Activated CD4-positive, alpha-beta T cell treated with anti-CD3 and anti-CD28 coated beads for 4 hours (primary cell): ENCODE data around the gene LRRN2.

Experiments
- DNase-seq, 2 donors: peaks; one replicate each; pipeline ENCODE4 v3.0.0-alpha.2; 2020

LRRN2 gene

DNA sequence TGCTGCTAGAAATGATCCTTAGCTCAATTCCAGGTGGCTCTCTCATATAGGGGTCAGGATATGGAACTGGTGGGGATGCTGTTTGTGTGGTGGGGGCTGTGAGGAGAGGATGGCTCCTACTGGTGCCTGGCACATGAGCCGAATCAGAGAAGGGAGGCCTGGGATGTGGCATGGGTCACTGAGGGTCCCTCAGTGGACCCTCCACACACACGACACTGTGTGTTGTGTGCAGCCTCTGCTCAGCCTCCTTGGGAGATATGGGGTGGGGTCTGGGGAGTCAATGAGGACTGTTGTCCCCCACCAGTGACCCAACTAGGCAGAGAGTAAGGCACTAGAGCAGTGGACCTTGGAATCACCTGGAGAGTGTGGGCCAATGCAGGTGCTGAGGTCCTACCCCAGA is 3.2 kb upstream of the LRRN2 start:
- no peak for DNase-seq

DNA sequence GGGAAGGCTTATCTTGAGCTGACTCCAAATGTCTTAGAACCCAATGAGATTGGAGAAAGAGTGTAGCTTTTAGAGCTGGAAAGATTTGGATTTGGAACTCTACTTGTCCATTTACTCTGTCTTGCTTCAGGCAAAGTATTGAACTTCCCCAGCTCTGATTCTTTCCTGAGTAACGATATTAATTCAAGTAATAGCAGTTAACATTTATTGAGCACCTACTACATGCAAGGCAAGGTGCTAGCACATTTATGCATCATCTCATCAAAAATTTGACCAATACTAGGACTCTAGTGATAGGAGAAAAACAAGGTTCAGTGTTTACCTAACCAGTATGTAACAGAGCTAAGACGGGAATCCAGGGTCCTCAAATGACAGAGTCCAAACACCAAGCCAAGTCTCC is 2.5 kb upstream of the LRRN2 start:
- no peak for DNase-seq

DNA sequence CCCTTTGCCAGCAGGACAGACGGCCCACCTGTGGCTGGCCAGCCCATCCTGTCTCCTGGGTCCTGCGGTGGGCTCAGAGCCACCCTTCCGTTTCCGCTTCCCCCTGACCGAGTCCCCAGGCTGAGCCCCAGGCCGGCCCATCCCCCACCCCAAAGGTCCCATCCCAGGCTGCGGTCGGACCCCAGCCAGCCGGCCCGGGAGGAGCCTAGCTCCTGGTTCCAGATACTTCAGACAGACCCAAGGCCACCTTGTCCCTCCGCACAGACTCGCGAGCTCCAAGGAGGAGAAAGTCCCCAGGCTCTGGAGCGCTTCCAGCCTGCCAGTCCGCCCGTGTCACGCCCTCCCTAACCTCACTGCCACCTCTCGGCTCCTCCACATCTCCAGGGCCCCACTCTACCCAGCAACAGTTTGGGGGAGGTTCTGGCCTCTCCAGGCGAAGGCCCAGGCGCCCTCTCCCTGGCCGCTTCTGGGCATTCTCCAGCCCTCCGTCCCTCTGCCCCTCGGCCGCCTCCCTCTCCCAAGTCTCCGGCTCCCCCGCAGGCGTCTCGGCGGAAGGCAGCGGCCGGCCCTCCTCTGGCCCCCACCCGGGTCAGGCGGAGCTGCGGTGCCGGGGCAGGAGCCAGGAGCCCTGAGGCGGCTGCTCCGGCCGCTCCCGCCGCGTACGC is 835 bp downstream of the LRRN2 start:
- DNase-seq = no peak

DNA sequence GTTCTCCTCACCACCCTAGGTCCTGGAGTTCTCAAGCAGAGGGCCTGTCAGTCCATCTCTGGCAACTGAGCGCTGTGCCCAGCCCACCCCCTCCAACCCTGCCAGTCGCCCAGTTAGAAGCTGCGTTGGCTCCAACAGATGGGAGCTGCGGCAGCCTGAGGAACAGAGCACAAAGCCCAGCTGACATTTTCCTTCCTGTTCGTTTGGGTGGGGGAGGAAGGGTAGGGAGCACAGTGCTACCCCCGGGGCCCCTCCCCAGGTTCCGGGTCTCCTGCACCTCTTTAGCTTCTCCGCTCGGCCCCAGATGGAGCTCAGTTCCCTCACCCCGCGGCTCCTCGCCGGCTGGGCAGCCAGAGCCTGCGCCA is 1.4 kb downstream of the LRRN2 start:
- DNase-seq = no peak

GRCh38 chr1:204683284-204684205 is 2.0 kb downstream of the LRRN2 start:
- no peak for DNase-seq

DNA sequence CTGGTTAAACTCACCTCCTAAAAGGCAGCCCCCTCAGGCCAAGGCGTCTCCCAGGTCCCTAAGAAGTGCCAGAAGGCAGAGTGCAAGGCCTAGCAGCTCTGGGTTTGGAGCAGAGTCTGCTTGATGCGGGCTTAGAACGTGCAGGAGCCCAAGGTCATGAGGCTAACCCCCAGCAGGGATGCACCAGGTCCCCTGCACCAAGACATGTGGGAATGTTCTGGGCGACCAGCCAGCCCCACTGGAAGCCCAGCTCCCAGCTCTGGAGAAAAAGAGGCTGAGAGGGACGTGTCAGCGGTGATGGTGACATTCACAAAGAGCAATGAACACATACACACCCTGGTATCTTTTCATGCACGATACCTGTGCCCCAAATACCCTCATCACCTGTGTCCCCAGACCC is 5.1 kb downstream of the LRRN2 start:
- DNase-seq = no peak

DNA sequence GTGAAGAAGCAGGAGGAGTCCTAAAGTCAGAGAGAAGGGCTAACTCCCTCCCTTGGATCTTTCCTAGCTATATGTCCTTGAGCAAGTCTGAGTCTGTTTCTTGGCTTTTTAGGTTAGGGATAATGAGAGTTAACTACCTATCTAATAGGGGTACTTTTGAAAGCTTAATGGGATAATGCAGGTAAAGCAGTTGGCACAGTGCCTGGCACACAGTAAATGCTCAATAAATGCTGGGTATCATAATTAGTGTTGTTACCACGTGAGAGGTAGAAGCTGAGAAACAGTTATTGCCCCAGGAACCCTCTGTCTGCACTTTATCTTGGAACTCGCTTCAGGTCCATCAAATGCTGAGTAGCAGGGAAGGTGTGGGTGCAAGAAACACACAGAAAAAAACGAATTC is 5.5 kb downstream of the LRRN2 start:
- no peak for DNase-seq

GRCh38 chr1:204678721-204679475 is 6.6 kb downstream of the LRRN2 start:
- no peak for DNase-seq

DNA sequence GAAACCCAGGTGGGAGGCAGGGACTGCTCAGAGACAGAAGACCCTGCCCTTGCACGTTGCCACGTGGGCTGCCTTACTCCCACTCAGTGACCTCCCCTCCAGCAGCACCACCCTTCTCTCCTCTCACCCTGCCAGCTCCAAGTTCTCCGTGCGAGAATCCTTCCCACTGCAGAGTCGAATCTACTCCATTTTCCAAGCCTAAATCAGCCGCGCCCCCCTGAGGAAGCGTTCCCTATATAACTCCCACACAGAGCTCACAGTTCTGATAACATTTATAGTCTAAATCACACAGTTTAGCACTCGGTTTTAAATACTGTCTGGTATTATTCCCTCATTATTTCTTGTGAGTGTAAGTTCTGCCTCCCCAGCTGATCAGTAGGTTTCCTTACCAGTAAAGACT is 7.7 kb downstream of the LRRN2 start:
- no peak for DNase-seq

DNA sequence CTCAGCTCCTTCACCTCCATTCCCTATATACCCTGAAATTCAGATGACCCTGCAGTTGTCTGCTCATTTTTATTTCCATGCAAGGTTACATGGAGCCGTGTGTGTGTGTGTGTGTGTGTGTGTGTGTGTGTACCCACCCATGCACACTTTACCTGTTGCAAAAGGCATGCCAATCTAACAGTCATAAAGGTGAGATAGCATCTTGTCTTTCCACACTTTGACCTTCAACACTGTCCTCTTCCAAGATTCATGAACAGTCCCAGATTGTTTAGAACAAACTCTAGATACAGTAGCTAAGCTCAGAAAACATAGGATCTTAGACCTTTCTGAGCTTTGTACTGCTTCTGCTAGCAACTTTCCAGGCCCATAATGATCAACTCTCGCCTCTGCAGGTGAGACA is 9.5 kb downstream of the LRRN2 start:
- DNase-seq = no peak

GRCh38 chr1:204673909-204674649 is 11.5 kb downstream of the LRRN2 start:
- DNase-seq = no peak

GRCh38 chr1:204673209-204673608 is 12.3 kb downstream of the LRRN2 start:
- no peak for DNase-seq

DNA sequence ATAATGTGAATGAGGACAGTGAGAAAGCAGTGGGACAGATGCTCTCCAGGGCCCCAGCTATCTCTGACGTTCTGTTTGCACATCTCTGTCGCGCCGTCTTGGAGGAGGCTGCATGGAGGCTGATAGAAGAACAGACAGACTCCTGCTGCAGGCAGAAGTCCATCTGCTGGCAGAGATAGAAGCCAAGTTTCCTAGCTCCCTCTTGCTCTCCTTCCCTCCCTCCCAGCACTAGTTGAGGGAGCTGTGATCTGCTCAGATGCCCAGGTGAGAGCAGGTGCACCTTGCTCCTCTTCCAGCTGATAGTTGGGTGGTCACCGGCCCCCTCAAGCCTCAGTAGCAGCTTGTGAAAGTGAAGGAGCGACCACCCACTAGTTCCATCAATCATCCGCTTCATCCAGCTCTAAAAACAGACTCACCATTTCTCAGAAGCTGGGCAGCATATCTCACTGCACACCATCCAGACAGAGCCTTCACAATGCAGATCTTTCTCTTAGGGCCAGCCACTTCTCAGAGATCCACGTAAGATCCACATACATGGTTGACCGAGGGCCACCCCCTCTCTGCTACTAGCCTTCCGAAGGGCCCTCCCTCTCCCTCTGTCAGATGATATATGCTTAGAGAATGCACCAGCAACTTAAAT is 12.9 kb downstream of the LRRN2 start:
- DNase-seq = no peak

GRCh38 chr1:204672069-204672468 is 13.5 kb downstream of the LRRN2 start:
- no peak for DNase-seq

- no peak for DNase-seq
These were observed 15.2 kb downstream of the LRRN2 start for GRCh38 chr1:204670152-204670927.

DNA sequence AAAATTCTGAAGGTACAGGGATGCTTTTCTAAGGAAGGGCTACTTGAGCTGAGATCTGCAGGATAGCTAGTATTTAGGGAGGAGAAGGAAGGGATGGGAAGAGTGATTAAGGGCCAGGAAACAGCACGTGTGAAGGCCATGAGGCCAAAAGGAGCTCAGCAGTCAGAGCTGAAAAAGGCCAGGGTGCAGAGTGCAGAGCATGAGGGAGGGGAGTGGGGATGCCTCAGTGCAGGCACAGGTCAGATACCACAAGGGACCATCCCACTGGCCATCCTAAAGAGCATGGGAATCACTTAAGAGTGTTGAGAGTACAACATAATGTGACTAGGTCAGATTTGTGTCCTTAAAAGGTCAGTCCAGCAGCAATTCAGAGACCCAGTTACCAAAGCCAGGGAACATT is 16.0 kb downstream of the LRRN2 start:
- no peak for DNase-seq

- DNase-seq = no peak
These were observed 21.2 kb downstream of the LRRN2 start for GRCh38 chr1:204664384-204664651.

GRCh38 chr1:204663644-204664383 is 21.7 kb downstream of the LRRN2 start:
- no peak for DNase-seq

DNA sequence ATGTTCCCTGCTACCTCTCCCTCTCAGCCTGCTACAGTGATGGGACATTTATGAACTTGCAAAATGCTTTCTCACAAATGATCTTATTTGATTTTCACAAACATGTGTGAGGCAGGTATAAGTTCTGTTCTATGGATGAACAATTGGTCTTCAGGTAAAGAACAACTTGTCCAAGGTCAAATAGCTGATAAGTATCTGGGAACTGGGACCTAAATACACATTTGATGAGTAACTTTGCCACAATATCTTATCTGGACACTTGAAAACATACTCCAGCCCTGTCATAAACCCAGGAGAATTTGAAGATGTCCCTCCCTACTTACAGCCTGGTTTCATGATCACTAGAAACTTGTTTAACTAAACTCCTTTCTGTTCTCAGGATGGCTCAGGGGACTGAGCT is 23.0 kb downstream of the LRRN2 start:
- no peak for DNase-seq

GRCh38 chr1:204660509-204660908 is 25.0 kb downstream of the LRRN2 start:
- no peak for DNase-seq

GRCh38 chr1:204659056-204659455 is 26.5 kb downstream of the LRRN2 start:
- no peak for DNase-seq
